HEK293 (cell line): ENCODE data around the gene IP6K2.

Source experiments
- CTCF ChIA-PET: fragments of 350-600 bp; formaldehyde crosslinking; extraction: SDS; loops from one replicate; lab custom pipeline; 2021; ENCODE audit warnings: antibody characterized with exemption; lab: Yijun Ruan, JAX
- POLR2A ChIA-PET: fragments of 300-600 bp; formaldehyde crosslinking; extraction: SDS; loops from one replicate; lab custom pipeline; 2020; ENCODE audit warnings: antibody characterized with exemption, inconsistent platforms; lab: Yijun Ruan, JAX
- H3K27ac ChIP-seq: fragments of 200-500 bp; sonication (Bioruptor generic); 2 replicates; pipeline ENCODE4 v1.5.1; 2014; ENCODE audit warnings: low read depth, low read length, control low read depth, inconsistent platforms; ENCODE audit errors: extremely low read depth
- H3K36me3 ChIP-seq, 2 experiments: fragments of 200-500 bp in 1 of 2; sonication (Bioruptor generic) in 1 of 2; 1 replicate in 1 of 2; 2 replicates in 1 of 2; pipeline ENCODE4 v1.5.1; 2014 to 2017; ENCODE audit warnings: inconsistent platforms in 2 of 2, low read length in 2 of 2; ENCODE audit not compliant: control insufficient read depth in 2 of 2, insufficient read depth in 1 of 2
- H3K4me1 ChIP-seq: fragments of 200-500 bp; sonication (Bioruptor generic); 2 replicates; pipeline ENCODE4 v1.5.1; 2014; ENCODE audit warnings: mild to moderate bottlenecking, low read length, inconsistent platforms; ENCODE audit not compliant: control insufficient read depth, insufficient read depth
- H3K4me3 ChIP-seq: 2 replicates; pipeline ENCODE4 v1.5.1; 2011; ENCODE audit warnings: low read depth, mild to moderate bottlenecking, control low read depth, low read length, moderate library complexity
- H3K9me3 ChIP-seq: fragments of 200-500 bp; sonication (Bioruptor generic); 2 replicates; pipeline ENCODE4 v1.5.1; 2014; ENCODE audit warnings: low read depth, low read length, inconsistent platforms; ENCODE audit not compliant: control insufficient read depth, insufficient read depth
- OVOL3 ChIP-seq: fragments of 450-650 bp; formaldehyde crosslinking; IDR thresholded peaks from 2 replicates; pipeline ENCODE4 v1.5.1; 2016; ENCODE audit warnings: missing biosample characterization, missing genetic modification characterization
- PATZ1 ChIP-seq: fragments of 450-650 bp; formaldehyde crosslinking; IDR thresholded peaks from 2 replicates; pipeline ENCODE4 v1.5.1; 2016; ENCODE audit warnings: missing biosample characterization, missing genetic modification characterization
- PRDM1 ChIP-seq: fragments of 450-650 bp; formaldehyde crosslinking; IDR thresholded peaks from 2 replicates; pipeline ENCODE4; 2016; ENCODE audit warnings: missing biosample characterization, missing genetic modification characterization
- RBAK ChIP-seq: fragments of 450-650 bp; formaldehyde crosslinking; IDR thresholded peaks from 2 replicates; pipeline ENCODE4 v1.5.1; 2016; ENCODE audit warnings: missing biosample characterization, missing genetic modification characterization
- SETDB1 ChIP-seq: IDR thresholded peaks from one replicate; pipeline ENCODE4 v1.6.1; 2017; ENCODE audit warnings: mild to moderate bottlenecking, low read length, moderate library complexity, mixed read lengths; ENCODE audit not compliant: insufficient read length
- TCF7L2 ChIP-seq: IDR thresholded peaks from 2 replicates; pipeline ENCODE4 v1.6.1; 2011; ENCODE audit warnings: low read depth, mild to moderate bottlenecking, inconsistent platforms, low read length, moderate library complexity, borderline replicate concordance
- ZFHX2 ChIP-seq: fragments of 450-650 bp; formaldehyde crosslinking; conservative IDR thresholded peaks from 2 replicates; pipeline ENCODE4 v1.5.1; 2016; ENCODE audit warnings: missing biosample characterization, missing genetic modification characterization
- ZFP37 ChIP-seq: fragments of 450-650 bp; formaldehyde crosslinking; IDR thresholded peaks from 2 replicates; pipeline ENCODE4 v1.5.1; 2016; ENCODE audit warnings: missing biosample characterization, missing genetic modification characterization
- ZNF10 ChIP-seq: fragments of 450-650 bp; formaldehyde crosslinking; IDR thresholded peaks from 2 replicates; pipeline ENCODE4 v1.5.1; 2017; ENCODE audit warnings: missing biosample characterization, missing genetic modification characterization
- ZNF146 ChIP-seq: fragments of 450-650 bp; formaldehyde crosslinking; IDR thresholded peaks from 2 replicates; pipeline ENCODE4 v1.5.1; 2016; ENCODE audit warnings: missing biosample characterization, missing genetic modification characterization
- ZNF148 ChIP-seq: fragments of 450-650 bp; formaldehyde crosslinking; IDR thresholded peaks from 2 replicates; pipeline ENCODE4 v1.5.0; 2017; ENCODE audit warnings: missing biosample characterization, missing genetic modification characterization, borderline replicate concordance
- ZNF184 ChIP-seq: fragments of 450-650 bp; IDR thresholded peaks from 2 replicates; pipeline ENCODE4 v1.5.1; 2018; ENCODE audit warnings: missing biosample characterization, mild to moderate bottlenecking, missing genetic modification characterization
- ZNF19 ChIP-seq: fragments of 450-650 bp; formaldehyde crosslinking; IDR thresholded peaks from 2 replicates; pipeline ENCODE4; 2016; ENCODE audit warnings: missing biosample characterization, missing genetic modification characterization, low read depth
- ZNF221 ChIP-seq: fragments of 450-650 bp; formaldehyde crosslinking; IDR thresholded peaks from 2 replicates; pipeline ENCODE4 v1.5.1; 2017; ENCODE audit warnings: missing biosample characterization, missing genetic modification characterization, borderline replicate concordance
- ZNF24 ChIP-seq: fragments of 450-650 bp; formaldehyde crosslinking; IDR thresholded peaks from 2 replicates; pipeline ENCODE4 v1.5.1; 2016; ENCODE audit warnings: missing biosample characterization, missing genetic modification characterization
- ZNF280D ChIP-seq: fragments of 450-650 bp; formaldehyde crosslinking; IDR thresholded peaks from 2 replicates; pipeline ENCODE4 v1.5.1; 2016; ENCODE audit warnings: missing biosample characterization, missing genetic modification characterization
- ZNF37A ChIP-seq: fragments of 450-650 bp; IDR thresholded peaks from 2 replicates; pipeline ENCODE4 v1.5.1; 2018; ENCODE audit warnings: missing biosample characterization, missing genetic modification characterization
- ZNF391 ChIP-seq: fragments of 450-650 bp; formaldehyde crosslinking; IDR thresholded peaks from 2 replicates; pipeline ENCODE4 v1.5.1; 2016; ENCODE audit warnings: low read depth, missing biosample characterization, missing genetic modification characterization, borderline replicate concordance
- ZNF510 ChIP-seq: fragments of 450-650 bp; formaldehyde crosslinking; IDR thresholded peaks from 2 replicates; pipeline ENCODE4 v1.5.1; 2018; ENCODE audit warnings: mild to moderate bottlenecking, missing genetic modification characterization, missing biosample characterization; ENCODE audit not compliant: insufficient replicate concordance
- ZNF558 ChIP-seq: fragments of 450-650 bp; formaldehyde crosslinking; IDR thresholded peaks from 2 replicates; pipeline ENCODE4 v1.5.1; 2016; ENCODE audit warnings: missing biosample characterization, missing genetic modification characterization
- ZNF561 ChIP-seq: fragments of 450-650 bp; IDR thresholded peaks from 2 replicates; pipeline ENCODE4 v1.5.1; 2018; ENCODE audit warnings: missing biosample characterization, missing genetic modification characterization, borderline replicate concordance
- ZNF623 ChIP-seq: fragments of 450-650 bp; formaldehyde crosslinking; IDR thresholded peaks from 2 replicates; pipeline ENCODE4 v1.5.1; 2016; ENCODE audit warnings: missing biosample characterization, missing genetic modification characterization
- ZNF692 ChIP-seq: fragments of 450-650 bp; formaldehyde crosslinking; IDR thresholded peaks from 2 replicates; pipeline ENCODE4 v1.5.1; 2016; ENCODE audit warnings: missing biosample characterization, missing genetic modification characterization
- ZSCAN30 ChIP-seq: fragments of 450-650 bp; IDR thresholded peaks from 2 replicates; pipeline ENCODE4 v1.5.1; 2018; ENCODE audit warnings: missing biosample characterization, mild to moderate bottlenecking, missing genetic modification characterization, moderate library complexity
- ZSCAN4 ChIP-seq: fragments of 450-650 bp; formaldehyde crosslinking; IDR thresholded peaks from 2 replicates; pipeline ENCODE4 v1.5.1; 2017; ENCODE audit warnings: missing biosample characterization, missing genetic modification characterization

The IP6K2 gene

GRCh38 chr3:48739955-48740823 is 23.2 kb upstream of the IP6K2 start (continued):
- TF ChIP-seq ZNF558 (no peak), PRDM1 (tag by site-specific recombination) (no peak), ZNF10 (tag by site-specific recombination) (no peak), ZNF391 (no peak), ZNF19 (tag by site-specific recombination) (no peak), ZNF146 (tag by site-specific recombination) (no peak)

- TF ChIP-seq ZNF692 (no peak), ZNF623 (tag by site-specific recombination) (no peak), ZNF280D (no peak), ZNF148 (tag by site-specific recombination) (no peak), ZFHX2 (no peak), ZFP37 (no peak), ZNF561 (tag by site-specific recombination) (no peak), RBAK (tag by site-specific recombination) (no peak), ZNF221 (no peak), PATZ1 (tag by site-specific recombination) (no peak), ZNF24 (no peak), TCF7L2 (no peak), ZSCAN4 (tag by site-specific recombination) (no peak), ZSCAN30 (tag by site-specific recombination) (no peak), OVOL3 (tag by site-specific recombination) (no peak), ZNF37A (no peak), SETDB1 (no peak), ZNF510 (tag by site-specific recombination) (no peak), ZNF184 (tag by site-specific recombination) (no peak)
- TF ChIP-seq, all 188 proteins: peak for 0
- H3K36me3 ChIP-seq, result no peaks in the 10 kb centered on the region
- CTCF ChIA-PET, result interaction anchor here (0.6 to 1.5 kb wide), 21 partner anchors 8 to 710 kb away, joined by 3 to 7 read pairs (median 4); partner anchors contain the start of genes ARIH2 and IP6K2
- H3K9me3 ChIP-seq, result no peaks in the 10 kb centered on the region
- no peaks in the 10 kb centered on the region for H3K4me1 ChIP-seq
- H3K4me3 ChIP-seq, result no peak overlapping the region
- no peak overlapping the region for H3K27ac ChIP-seq
- POLR2A ChIA-PET, result interaction anchor here (0.6 to 1.3 kb wide), 3 partner anchors 23 to 280 kb away, joined by 3 to 6 read pairs (median 4); partner anchors contain the start of gene IP6K2
Observed at GRCh38 chr3:48739617-48739954, 22.6 kb upstream of the IP6K2 start.
